ENCODE data around the gene XRCC1.

DNA sequence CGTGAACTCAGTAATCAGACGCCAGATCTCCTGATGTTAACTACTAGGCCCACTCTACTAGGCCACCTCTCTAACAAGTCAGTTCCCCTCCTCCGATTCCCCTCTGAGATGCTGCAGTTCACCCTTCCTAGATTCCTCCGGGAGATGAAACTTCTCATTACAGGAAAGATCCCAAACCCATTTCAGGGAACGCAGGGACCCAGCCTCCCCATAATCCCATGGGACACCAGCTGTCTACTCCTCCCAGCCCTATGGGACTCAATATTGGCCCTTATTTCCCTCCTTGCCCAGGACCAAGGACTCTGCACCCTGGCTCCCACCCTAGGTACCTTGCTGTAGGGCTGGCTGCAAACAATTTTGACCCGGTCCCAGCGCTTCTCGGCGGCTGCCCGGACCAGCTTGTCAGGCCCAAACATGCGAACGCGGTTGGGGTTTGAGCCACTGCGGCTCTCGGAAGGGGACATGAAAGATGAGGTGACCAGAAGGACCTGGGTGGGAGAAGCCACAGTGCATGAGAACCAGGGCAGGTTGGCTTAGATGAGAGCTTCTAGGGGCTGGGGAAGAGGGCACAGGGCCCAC lies 20.9 kb downstream of the XRCC1 start:
- TF ChIP-seq, protein P1, sequence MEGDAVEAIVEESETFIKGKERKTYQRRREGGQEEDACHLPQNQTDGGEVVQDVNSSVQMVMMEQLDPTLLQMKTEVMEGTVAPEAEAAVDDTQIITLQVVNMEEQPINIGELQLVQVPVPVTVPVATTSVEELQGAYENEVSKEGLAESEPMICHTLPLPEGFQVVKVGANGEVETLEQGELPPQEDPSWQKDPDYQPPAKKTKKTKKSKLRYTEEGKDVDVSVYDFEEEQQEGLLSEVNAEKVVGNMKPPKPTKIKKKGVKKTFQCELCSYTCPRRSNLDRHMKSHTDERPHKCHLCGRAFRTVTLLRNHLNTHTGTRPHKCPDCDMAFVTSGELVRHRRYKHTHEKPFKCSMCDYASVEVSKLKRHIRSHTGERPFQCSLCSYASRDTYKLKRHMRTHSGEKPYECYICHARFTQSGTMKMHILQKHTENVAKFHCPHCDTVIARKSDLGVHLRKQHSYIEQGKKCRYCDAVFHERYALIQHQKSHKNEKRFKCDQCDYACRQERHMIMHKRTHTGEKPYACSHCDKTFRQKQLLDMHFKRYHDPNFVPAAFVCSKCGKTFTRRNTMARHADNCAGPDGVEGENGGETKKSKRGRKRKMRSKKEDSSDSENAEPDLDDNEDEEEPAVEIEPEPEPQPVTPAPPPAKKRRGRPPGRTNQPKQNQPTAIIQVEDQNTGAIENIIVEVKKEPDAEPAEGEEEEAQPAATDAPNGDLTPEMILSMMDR (conservative IDR thresholded peaks at IDR 0.05): no peak
- TF ChIP-seq EZH2 (IDR thresholded peaks at IDR 0.05; ENCODE audit: low read depth): no peak
